GM19238 (cell line): Measurements from ENCODE around the gene SART1.
"Not testable (repeated sequence)": the region's sequence is repeated elsewhere in the genome, so short reads cannot be mapped to it uniquely, and the experiment has no call there.

ENCODE experiments used
- DNase-seq: peaks from one replicate; pipeline ENCODE4 v3.0.0; 2011; ENCODE audit warnings: low spot score; ENCODE audit not compliant: insufficient read length

Gene SART1

DNA sequence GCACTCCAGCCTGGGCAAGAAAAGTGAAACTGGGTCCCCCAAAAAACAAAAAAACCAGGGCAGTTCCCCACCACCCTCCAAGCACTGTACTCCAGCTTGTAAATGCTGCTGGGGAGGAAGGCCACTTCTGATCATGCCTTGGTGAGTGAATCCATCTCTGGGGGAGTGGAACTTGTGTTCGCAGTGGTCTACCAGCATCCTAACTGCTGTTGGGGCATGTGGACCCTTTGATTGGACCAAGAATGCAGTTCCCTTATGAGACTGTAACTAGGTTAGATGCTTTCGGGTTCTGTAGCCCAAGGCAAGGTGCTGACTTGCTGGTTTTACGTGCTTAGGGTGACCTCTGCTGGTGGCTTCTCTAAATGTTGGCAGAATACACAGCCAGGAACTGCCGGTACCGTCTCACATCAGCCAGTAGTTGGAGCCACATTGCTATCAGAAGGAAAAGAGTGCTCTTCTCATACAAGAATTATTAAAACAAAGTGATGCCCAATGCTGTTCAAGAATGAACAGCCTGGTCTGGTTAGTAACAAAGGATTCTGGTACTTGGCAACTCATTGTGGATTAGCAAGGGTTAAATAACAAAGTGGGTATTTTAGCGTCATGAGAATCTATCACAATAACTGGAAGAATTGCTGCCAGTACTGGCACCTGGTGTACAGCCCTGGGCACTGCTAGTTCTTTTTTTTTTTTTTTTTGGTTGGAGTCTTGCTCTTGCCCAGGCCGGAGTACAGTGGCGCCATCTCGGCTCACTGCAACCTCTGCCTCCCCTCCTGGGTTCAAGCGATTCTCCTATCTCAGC, 27.5 kb downstream of the SART1 start:
- DNase-seq: peak; percentile 87

DNA sequence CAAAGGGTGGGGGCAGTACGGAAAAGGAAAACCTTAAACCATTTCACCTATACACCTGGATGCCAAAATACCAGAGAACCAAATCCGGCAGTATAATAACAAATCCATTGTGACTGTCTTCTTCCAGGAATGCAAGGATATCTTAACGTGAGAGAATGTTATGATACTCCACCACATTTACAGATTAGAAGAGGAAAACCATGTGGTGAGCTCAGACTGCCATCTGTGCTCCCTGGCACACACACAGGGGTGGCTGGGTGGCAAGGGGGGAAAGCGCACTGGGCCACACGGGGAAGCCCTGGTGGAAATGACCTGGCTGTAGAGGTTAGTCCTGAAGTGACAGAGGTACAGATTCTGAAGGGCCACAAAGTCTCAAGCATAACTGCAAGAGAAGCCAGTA, 30.5 kb downstream of the SART1 start:
- DNase-seq: no peak

DNA sequence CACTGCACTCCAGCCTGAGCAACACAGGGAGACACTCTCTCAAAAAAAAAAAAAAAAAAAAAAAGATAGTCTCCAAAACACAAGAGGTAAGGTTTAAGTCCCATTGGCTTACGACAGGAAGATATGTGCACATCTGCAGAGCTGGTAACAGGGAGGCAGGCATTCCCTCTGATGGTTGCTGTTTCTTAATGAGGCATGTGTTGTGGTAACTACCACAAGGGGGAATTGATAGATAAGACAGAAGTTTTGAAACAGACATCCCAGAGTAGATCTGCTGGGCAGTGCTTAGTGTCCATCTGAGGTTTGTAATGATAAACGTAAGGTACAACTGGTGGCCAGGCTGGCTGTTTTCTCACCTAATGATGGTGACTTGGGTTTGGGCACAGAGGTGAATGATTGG, 35.8 kb downstream of the SART1 start:
- DNase-seq: no peak

DNA sequence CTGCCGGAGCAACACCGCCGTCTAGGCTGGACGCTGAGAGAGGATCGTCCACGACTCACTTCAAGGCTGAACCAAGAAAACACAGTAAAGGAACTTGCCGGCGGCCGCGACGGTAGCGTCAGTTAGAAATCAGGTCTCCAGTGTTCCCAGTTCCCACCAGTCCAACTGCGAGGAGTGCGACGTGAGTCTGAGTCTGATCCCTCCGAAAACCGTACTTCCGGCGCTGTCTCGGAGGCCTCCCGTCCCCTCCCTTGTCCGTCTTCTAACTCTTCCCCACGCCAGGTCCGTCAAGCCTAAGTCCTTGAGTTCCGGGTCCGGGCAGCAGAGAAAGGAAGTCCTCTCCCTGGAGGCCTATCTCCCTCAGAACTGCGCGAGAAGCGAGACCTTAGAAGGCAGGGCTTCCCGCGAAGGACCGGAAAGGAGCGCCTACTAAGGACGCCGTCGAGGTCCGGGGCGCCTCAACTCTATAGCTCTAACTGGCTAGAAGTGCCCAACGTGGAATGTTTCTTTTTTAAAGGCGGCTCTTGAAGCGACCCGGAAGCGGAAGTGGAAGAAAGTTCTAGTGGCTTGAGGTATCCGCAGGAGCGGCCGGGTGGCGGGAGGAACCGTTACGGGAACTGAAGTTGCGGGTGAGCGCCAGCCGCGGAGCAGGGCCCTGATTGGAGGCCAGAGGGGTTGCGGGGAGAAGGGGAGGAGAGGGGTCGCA, 40.6 kb downstream of the SART1 start, which contains the start of the genes BANF1 and EIF1AD:
TSS of gene BANF1 (plus strand) at position 562 of the 706 bp plus-strand sequence. CDS start 748 bp downstream, outside the sequence.
TSS of gene EIF1AD (minus strand) at position 216 of the 706 bp plus-strand sequence. CDS start 1,768 bp downstream, outside the sequence.
- peak; percentile 92 for DNase-seq

DNA sequence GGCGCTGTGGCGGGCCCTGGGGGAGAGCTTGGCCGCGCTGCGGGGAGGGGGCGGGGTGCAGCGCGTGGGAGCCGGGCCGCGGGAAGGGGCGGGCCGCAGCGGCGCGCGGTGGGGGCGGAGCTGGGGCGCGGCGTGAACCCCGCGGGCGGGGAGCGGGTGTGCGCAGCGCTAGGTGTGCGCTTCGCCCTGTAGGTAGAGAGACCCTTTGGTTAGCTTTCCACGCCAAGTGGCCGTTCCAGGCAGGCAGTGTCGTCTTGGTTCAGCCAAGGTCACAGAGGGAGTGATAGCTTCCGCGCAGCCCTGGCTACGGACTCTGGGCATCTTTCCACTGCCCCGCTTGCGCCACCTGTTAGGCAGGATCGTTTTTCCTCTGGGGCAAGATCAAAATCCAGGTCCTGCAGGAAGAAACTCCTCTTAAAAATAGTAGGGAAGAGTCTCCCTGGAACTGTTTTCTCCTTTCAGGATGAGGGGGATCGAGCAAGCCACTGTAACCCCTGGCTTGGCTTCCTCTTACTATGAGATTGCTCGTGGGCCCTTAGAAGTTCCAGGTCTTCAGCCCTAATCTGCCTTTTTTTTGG, 41.2 kb downstream of the SART1 start:
- DNase-seq: peak; percentile 75

DNA sequence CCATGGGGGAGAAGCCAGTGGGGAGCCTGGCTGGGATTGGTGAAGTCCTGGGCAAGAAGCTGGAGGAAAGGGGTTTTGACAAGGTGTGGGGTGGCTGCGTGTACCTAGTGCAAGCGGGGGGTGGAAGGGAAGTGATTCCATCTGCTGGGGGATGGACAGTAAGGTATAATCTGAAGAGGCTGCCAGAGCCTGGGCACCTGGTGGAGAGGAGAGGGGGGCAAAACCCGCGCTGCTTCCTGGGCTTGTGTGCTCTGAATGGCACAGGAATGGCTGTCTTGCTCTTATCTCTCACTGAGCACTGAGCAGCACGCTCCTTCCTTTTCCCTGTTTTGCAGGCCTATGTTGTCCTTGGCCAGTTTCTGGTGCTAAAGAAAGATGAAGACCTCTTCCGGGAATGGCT, 41.8 kb downstream of the SART1 start:
- DNase-seq: no peak

DNA sequence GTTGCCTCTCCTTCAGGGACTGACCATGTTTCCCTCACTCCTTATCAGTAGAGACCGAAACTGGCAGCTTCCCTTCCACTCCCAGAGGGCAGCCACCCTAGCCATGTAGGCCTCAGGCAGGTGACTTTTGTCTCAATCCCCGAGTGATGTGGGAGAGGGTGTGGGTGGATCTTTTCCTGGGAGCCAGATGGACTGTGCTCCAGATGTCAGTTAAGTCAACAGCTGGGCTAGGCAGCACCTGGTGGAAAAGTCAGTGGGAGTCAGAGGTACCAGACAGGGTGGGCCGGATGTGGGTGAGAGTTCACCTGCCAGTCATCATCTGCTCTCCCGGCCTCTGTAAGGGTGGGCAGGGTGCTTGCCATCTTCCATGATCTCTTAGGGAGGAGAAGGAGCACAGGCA, 42.7 kb downstream of the SART1 start:
- DNase-seq: no peak

DNA sequence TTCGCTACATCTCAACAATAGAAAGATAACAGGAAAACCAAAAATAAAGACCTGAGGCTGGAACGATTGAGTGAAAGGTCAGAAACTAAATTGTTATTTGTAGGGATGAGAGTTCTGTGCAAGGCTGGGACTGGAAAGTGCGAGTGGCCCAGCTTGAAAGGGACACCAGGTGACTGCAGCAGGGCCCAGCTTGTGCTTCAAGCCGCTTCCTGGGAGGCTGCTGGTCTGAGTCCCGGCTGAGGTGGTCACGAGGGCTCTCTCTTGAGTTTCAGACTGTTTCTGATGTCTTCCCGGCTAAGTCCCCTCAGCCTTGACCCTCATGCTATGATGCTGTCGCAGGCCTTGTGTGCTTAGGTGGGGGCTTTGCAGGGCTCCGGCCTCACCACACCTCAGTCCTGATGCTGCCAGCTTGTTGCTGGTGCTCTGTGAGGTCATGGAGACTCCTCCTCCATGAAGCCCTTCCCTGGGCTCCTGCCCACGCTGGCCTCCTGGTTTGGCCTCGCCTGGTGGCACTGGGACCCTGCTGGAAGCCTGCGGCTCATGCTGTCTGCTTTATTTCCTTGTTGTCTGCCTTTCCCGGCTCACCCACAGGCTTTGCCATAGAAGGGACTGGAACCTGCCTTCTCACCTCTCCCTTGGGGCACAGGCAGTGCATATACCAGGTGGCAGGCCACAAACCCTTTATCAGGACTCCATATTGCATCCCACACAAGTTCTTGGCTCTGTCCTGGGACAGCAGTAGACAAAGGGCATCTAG, 44.8 kb downstream of the SART1 start:
- DNase-seq: no peak

DNA sequence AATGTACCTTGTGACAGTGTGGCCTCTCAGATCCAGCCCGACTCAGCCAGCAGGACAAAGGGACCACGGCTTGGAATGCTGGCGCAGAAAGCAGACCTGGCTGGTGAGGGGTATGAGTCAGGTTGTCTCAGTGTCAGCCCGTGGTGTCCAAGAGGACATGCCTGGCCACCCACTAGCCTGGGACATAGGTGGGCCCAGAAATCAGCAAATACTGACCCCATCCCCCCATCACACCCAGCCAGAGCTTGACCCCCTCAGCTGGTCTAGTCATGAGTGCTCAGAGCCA, 45.3 kb downstream of the SART1 start:
- no peak for DNase-seq

DNA sequence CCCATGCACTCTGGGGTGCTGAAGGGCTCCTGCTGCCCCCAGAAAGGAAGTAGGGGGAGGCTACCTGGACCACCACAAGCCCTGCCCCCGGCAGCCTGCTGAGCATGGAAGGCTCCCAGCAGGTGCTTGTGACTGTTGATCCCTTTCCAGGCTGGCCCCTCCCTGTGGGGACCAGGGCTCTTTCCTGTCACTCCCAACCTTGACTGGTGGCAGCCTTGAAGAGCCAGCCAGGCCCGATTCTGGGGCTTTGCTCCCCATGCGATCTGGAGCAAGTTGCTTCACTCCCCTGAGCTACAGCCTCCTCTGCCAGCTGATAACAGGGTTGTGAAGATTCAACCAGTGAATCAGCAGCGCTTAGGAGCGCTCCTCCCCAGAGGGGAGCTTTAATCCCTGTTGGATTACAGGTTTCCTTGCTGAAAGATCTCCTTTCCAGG, 45.7 kb downstream of the SART1 start:
- DNase-seq: no peak

DNA sequence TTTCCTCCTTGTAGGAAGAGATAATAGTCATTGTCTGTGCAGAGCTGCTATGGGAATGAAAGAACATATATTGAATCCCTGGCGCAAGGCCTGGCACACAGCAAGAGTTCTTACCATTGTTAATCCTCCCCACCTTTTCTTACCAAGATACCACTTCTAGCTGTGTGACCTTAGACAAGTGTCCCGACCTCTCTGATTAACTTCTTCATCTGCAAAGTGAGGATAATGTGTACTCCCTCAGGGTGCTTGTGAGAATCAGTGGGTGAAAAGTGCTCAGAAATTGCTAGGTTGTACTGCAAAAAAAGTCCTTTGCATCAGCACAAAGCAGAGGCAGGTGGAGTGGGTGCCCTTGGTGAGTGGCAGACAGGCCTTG, 46.5 kb downstream of the SART1 start:
- DNase-seq: no peak

DNA sequence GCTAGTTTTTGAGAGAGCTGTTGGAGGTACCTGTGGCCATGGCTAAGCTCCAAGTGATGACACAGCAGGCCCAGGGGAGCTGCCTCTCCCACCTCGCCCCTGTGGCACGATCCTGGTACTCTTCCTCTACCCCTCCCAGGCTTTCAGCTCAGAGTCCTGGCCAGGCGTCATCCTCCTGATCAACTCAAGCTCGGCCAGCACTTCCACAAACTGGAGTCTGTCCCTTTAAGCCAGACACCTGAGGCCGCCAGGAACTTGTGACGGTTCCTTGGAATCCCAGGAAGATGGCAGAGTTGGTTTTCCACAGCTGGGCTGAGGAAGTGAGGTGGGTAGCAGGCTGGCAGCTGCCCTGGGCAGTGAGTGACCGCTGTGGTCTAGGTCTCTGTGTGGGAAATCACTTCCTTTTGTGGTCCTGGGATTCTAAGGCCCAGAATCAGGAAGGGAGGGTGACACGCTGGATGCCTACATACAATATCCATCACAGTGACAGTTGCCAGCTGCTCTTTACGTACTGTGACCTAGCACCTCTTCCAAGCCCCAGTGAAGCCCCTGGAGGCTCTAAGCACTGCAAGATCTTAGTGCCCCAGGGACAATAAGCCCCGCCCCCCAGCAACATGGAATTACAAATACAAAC, 47.1 kb downstream of the SART1 start:
- DNase-seq: no peak

DNA sequence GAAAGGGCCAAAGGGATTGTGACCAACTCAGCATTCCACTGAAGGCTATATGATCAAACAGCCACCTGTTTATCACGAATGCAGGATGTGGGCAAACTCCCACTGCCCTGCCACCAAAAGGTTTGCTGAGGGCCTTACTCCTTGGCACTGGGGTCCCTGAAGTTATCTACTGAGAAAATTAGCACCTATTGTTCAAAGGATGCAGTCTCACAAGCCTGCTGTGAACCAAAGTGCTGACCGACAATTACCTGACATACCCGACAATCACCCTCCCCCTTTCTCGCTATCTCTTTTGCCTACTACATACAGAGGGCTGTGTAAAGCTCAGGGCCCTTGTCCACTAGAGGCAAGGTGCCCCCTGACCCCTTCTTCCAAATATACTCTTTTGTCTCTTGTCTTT, 48.5 kb downstream of the SART1 start:
- DNase-seq: not testable (repeated sequence)

DNA sequence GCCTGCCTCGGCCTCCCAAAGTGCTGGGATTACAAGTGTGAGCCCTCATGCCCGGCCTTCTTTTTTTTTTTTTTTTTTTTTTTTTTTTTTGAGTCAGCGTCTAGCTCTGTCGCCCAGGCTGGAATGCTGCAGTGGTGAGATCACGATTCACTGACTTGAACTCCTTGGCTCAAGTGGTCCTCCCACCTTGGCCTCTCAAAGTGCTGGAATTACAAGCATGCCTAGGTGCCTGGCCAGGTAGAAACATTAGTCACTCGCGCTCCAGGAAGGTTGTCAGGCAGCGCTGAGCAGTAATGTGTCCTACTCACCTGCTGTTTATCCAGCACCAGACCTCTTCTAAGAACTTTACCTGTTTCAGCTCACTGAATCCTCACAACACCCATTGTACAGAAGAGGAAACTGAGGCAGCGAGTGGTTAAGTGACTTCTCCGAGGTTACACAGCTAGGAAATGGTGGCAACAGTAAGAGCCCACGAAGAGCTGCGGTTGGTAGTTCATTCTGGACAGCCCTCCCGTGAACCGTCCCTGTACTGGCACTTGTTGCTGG, 49.8 kb downstream of the SART1 start:
- no peak for DNase-seq

DNA sequence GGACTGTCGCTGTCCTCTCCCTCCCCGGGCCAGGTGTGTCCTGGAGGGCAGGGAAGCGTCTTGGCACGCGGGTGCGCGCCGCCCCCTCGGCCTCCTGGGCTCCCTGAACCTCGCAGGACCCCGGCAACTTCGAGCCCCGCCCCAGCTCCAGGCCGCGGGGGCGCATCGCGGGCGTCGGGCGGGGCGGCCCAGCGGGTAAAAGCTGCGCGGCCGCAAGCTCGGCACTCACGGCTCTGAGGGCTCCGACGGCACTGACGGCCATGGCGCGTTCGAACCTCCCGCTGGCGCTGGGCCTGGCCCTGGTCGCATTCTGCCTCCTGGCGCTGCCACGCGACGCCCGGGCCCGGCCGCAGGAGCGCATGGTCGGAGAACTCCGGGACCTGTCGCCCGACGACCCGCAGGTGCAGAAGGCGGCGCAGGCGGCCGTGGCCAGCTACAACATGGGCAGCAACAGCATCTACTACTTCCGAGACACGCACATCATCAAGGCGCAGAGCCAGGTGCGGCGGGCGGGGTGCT, 50.3 kb downstream of the SART1 start, which contains the start of gene CST6:
TSS of gene CST6 (plus strand) at position 224 of the 519 bp plus-strand sequence. CDS start at position 261, 37 bp downstream.
- DNase-seq: no peak

DNA sequence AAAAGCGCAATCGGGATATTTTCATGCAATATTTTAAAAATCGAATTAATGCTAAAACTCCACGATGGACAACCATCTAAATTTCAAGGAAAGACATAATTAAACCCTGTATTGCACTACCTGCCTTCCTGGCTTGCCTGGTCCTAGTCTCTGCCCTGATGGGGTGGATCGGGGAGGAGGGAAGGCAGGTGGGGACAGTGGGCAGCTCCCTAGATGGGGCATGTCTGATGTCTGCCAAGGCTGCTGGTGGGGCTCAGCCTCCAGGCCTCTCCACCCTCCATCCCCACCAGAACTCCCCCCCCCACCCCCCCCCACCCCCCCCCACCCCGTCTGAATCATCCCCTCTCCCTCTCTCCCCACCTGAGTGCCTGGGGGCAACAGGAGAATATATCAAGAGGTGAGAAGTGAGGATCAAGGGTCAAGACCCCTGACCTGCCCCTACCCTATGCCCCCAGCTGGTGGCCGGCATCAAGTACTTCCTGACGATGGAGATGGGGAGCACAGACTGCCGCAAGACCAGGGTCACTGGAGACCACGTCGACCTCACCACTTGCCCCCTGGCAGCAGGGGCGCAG, 50.9 kb downstream of the SART1 start:
- no peak for DNase-seq

DNA sequence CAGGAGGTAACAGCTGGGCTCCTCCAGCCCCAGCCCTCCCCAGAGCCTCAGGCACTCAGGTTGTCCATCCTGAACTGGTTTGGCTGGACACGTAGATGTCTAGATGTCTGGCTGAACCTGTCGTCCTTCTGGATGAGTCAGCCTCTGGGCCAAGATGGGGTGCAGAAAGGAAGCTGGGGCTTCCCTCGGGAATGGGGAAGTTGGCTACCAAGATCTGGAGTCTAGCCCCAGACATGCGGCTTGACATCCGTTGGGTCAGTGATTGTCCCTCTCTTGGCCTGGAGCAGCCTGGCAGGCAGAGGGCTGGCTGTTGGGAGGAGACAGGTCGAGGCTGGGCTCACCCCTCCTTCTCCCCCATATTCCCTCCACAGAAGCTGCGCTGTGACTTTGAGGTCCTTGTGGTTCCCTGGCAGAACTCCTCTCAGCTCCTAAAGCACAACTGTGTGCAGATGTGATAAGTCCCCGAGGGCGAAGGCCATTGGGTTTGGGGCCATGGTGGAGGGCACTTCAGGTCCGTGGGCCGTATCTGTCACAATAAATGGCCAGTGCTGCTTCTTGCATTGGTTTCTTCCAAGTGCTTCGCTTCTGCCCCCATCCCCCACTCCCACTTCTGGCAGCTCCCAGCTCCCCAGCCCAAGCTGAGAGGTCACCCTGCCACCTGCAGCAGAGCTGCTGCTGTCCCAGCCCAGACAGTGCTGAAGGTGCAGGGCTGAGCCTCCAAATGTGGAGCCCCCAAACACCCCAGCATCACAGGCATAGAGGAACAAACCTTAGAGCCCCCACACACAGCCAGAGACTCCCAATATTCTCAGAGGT, 51.6 kb downstream of the SART1 start:
- no peak for DNase-seq

DNA sequence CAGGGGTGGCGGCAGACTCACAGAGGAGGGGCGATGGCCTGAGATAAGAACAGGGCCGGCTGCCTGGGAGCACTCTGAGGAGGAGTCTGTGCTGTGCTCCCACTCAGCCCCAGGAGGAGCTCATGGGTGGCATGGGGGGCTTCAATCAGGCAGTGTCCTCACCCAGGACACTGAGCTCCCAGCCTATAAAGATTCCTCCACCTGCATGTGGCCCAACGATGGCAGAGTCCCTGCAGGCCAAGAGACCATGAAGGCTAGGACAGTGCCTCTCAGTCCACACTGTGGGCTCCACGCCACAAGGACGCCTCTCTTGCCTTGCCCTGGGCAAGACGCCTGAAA, 52.2 kb downstream of the SART1 start:
- DNase-seq: no peak

DNA sequence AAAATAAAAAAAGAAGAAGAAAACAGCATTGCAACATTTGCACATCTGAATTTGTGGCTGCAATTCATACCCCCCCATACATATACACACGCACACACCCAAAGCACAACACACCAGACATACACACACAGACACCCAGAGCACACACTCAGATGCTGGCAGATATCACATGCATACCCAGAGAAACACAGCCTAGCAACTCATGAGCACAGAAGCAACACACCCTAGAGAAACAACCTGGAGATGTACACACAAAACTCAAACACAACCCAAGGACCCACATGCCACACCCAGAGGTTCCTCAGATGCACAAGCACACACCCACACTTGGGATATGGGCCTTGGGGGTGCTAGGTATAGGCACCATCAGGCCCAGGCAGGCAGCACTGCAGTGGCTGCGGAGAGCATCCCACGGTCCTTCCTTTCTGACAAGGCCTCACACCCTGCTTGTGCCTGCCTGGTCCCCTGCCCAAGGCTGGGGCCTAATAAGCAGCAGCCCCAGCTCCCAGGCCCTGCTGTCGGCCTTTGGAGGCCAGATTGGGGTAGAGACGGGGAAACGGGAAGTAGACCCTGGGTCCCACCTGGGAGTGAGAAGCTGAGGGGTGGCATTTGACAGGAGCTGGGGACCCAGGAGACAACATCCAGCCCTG, 53.4 kb downstream of the SART1 start:
- no peak for DNase-seq
